Sigmoid colon (tissue), 4 donors: ENCODE measurements around the gene ARHGDIB.

Experiments
- CTCF ChIP-seq, 4 experiments: fragments of 450-650 bp in 3 of 4; fragments of 200-600 bp in 1 of 4; IDR thresholded peaks; one replicate each; pipeline ENCODE4 v1.5.1; 2016 to 2019; ENCODE audit warnings: antibody characterized with exemption in 4 of 4, mild to moderate bottlenecking in 3 of 4, moderate library complexity in 2 of 4
- EP300 ChIP-seq, 4 donors: sonication (generic); formaldehyde crosslinking; IDR thresholded peaks; one replicate each; pipeline ENCODE4 v1.6.1; 2017; ENCODE audit warnings: antibody characterized with exemption in 4 of 4

GRCh38 chr12:14993537-14994266, 32.3 kb upstream of the ARHGDIB start:
- TF ChIP-seq CTCF (IDR thresholded peaks at IDR 0.05) (no peak), EP300 (IDR thresholded peaks at IDR 0.05) (no peak)
